GM19193 (cell line): ENCODE measurements around the gene ASIC1.

ENCODE experiments used
- POLR2A ChIP-seq: IDR thresholded peaks from 4 replicates; pipeline ENCODE4 v1.6.1; 2011; ENCODE audit not compliant: insufficient read depth, insufficient read length; ENCODE audit errors: extremely low read depth

ASIC1 gene

DNA sequence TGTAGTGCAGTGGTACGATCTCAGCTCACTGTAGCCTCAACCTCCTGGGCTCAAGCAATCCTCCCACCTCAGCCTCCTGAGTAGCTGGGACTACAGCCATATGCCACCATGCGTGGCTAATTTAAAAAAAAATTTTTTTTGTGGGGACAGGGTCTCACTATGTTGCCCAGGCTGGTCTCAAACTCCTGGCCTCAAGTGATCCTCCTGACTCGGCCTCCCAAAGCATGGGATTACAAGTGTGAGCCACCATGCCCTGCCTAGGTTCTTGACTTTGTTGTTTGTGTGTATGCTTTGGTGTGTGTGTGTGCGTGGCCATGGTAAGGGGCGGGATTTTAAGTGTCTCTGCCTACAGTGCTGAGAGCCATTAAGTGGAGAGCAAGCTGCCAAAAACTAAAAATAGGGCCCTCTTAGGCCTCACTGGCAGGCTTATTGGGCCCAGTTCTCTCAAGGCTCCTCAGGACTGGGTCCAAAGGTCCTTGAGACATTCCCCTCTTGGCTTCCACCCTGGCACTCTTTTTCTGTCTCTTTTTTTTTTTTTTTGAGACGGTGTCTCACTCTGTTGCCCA lies 59.7 kb downstream of the ASIC1 start:
- no peak for TF ChIP-seq POLR2A

DNA sequence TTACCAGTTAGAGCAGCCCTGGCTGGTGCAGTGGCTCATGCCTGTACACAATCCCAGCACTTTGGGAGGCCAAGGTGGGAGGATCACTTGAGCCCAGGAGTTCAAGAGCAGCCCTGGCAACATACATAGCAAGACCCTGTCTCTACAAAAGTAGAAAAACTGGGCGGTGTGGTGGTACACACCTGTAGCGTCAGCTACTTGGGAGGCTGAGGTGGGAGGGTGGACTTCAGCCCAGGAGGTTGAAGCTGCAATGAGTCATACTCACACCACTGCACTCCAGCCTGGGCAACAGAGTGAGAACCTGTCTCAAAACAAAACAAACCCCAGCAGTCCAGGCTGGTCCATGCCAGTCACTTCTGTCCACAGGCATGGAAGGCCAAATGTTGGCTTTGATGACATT lies 62.0 kb downstream of the ASIC1 start:
- no peak for TF ChIP-seq POLR2A

GRCh38 chr12:50120521-50120920 lies 63.1 kb downstream of the ASIC1 start:
- no peak for TF ChIP-seq POLR2A

DNA sequence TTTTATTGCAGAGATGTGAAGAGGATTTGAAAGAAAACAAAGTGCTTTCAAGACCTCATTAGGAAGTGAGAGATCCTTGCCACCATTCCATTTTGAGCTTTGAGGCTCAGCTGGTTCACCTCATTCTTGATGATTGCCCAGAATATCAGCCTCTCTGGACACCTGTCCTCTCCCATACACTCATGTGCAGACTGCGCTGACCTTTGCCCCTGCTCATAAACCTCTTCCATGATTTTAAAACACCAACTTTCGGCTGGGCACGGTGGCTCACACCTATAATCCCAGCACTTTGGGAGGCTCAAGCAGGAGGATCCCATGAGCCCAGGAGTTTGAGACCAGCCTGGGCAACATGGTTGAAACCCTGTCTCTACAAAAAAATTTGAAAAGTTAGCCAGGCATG lies 63.6 kb downstream of the ASIC1 start:
- TF ChIP-seq POLR2A, result no peak

GRCh38 chr12:50121641-50122040 lies 64.2 kb downstream of the ASIC1 start:
- no peak for TF ChIP-seq POLR2A

DNA sequence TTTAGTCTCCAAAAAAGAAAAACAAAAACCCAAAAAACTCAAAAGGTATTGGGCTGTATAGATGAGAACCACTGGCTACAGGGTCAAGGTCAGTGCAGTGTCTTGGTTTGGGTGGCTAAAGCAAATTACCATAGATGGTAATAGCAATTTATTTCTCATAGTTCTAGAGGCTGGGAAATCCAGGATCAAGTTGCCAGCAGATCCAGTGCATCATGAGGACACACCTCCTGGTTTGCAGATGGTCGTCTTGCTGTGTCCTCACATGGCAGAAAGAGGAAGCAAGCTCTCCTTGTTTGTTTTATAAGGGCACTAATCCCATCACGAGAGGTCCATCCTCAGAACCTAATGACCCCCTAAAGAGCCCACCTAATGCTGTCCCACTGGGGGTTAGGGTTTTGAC lies 65.8 kb downstream of the ASIC1 start:
- TF ChIP-seq POLR2A, result no peak

GRCh38 chr12:50127546-50127945 lies 70.2 kb downstream of the ASIC1 start:
- TF ChIP-seq POLR2A, result no peak

DNA sequence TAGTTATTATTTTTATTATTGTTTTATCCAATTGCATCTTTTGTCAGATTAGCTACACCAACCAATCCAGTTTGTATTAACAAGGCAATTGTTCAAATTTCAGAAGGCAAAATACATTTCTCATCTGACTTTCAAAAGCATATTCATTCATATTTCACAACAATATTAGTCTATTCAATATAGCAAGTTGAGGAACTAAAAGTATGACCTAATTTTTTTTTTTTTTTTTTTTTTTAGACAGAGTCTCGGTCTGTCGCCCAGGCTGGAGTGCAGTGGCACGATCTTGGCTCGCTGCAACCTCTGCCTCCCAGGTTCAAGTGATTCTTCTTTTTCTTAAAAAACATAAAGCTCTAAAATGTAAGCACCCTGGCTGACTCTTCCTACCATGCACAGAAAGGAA lies 71.9 kb downstream of the ASIC1 start:
- TF ChIP-seq POLR2A, result no peak

- TF ChIP-seq POLR2A, result no peak
Measured at GRCh38 chr12:50132505-50133135, 75.2 kb downstream of the ASIC1 start.
